Stomach (tissue), 4 donors: ENCODE results near the gene VAMP1.

ENCODE experiments used
- CTCF ChIP-seq, 7 experiments: fragments of 450-650 bp in 4 of 7; fragments of 200-600 bp in 3 of 7; sonication (generic) in 3 of 7; IDR thresholded peaks; one replicate each; pipeline ENCODE4 v1.5.1; 2016 to 2019; ENCODE audit warnings: antibody characterized with exemption in 7 of 7, control low read depth in 2 of 7, mild to moderate bottlenecking in 1 of 7
- EP300 ChIP-seq: sonication (generic); formaldehyde crosslinking; IDR thresholded peaks from one replicate; pipeline ENCODE4 v1.6.1; 2017; ENCODE audit warnings: antibody characterized with exemption
- POLR2A ChIP-seq, 4 donors: fragments of 450-650 bp; IDR thresholded peaks; one replicate each; pipeline ENCODE4 v1.6.1; 2016; ENCODE audit warnings: antibody characterized with exemption in 4 of 4, control low read depth in 2 of 4, mild to moderate bottlenecking in 1 of 4, moderate library complexity in 1 of 4
- POLR2AphosphoS5 ChIP-seq, 3 donors: sonication (generic); formaldehyde crosslinking; IDR thresholded peaks; one replicate each; pipeline ENCODE4 v1.6.1; 2016; ENCODE audit warnings: antibody characterized with exemption in 3 of 3

DNA sequence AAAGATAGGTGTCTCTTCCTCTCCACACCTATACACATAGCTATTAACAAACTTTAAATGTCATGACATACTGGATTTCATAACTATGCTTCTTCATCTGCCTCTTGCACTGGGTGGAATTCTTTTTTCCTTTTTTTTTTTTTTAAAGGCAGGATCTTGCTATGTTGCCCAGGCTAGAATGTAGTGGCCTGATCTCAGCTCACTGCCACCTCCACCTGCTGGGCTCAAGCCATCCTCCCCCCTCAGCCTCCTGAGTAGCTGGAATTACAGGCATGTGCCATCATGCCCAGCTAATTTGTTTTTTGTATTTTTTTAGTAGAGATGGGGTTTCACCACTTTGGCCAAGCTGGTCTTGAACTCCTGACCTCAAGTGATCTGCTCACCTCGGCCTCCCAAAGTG lies 17.8 kb upstream of the VAMP1 start:
- TF ChIP-seq CTCF (IDR thresholded peaks at IDR 0.05) (no peak), POLR2A (IDR thresholded peaks at IDR 0.05) (no peak), EP300 (no peak), POLR2AphosphoS5 (IDR thresholded peaks at IDR 0.05) (no peak)
